Prostate gland (tissue), 2 donors: Measurements from ENCODE around the gene CRBN. TPM values are rescaled to one million over a fixed set of nuclear protein-coding genes. Genes with fewer than 3 reads are reported as not detected.

Experiments used
- DNase-seq: peaks from one replicate; pipeline ENCODE4 v3.0.0-alpha.2; 2019; ENCODE audit warnings: low spot score
- H3K27ac ChIP-seq, 2 donors: fragments of 200-600 bp; sonication (generic); 2 replicates each; pipeline ENCODE4 v1.5.1; 2017 to 2019
- H3K27me3 ChIP-seq: fragments of 200-600 bp; sonication (generic); replicated peaks from 2 replicates; pipeline ENCODE4 v1.5.1; 2019; ENCODE audit not compliant: insufficient read depth
- H3K36me3 ChIP-seq, 2 donors: fragments of 200-600 bp; sonication (generic); 1 replicate in 1 of 2; 2 replicates in 1 of 2; pipeline versions ENCODE4 v1.5.1 to v1.8.1; 2017 to 2019
- H3K4me1 ChIP-seq: fragments of 200-600 bp; sonication (generic); replicated peaks from 2 replicates; pipeline ENCODE4 v1.5.1; 2019
- H3K4me3 ChIP-seq, 2 donors: fragments of 200-600 bp; sonication (generic); 2 replicates each; pipeline ENCODE4 v1.5.1; 2017 to 2019
- H3K9me3 ChIP-seq: fragments of 200-600 bp; sonication (generic); 2 replicates; pipeline ENCODE4 v1.5.1; 2017
- POLR2A ChIP-seq: fragments of 450-650 bp; IDR thresholded peaks from one replicate; pipeline ENCODE4 v1.6.1; 2016; ENCODE audit warnings: antibody characterized with exemption, mild to moderate bottlenecking
- POLR2AphosphoS5 ChIP-seq: sonication (generic); formaldehyde crosslinking; IDR thresholded peaks from one replicate; pipeline ENCODE4 v1.6.1; 2017; ENCODE audit warnings: antibody characterized with exemption
- WGBS: methylation state at CpG from one replicate; pipeline ENCODE4 v1.1.5; 2018; 5-methylcytosine and 5-hydroxymethylcytosine counted together
- intact Hi-C: fragments of 100-400 bp; cut with DNase I; formaldehyde crosslinking; loops from one replicate; pipeline ENCODE4 v1.14.2; 2022
- total RNA-seq, 2 donors: library from RNA; depleted of rRNA; stranded (reverse); fragments of >200 nt; gene quantifications; one replicate each; pipeline ENCODE4 v1.1.0, GENCODE V29; 2016
- TF ChIP-seq, protein P1 (sequence below), 4 experiments: fragments of 200-600 bp in 2 of 4; fragments of 450-650 bp in 2 of 4; sonication (generic) in 2 of 4; IDR thresholded peaks; 1 replicate in 3 of 4; 2 replicates in 1 of 4; pipeline ENCODE4 v1.5.1; 2016 to 2019; ENCODE audit warnings: antibody characterized with exemption in 4 of 4, mild to moderate bottlenecking in 2 of 4, moderate library complexity in 2 of 4

CRBN gene
- total RNA-seq, 2 donors from 2014 or later: 69.4 to 83.4 TPM

DNA sequence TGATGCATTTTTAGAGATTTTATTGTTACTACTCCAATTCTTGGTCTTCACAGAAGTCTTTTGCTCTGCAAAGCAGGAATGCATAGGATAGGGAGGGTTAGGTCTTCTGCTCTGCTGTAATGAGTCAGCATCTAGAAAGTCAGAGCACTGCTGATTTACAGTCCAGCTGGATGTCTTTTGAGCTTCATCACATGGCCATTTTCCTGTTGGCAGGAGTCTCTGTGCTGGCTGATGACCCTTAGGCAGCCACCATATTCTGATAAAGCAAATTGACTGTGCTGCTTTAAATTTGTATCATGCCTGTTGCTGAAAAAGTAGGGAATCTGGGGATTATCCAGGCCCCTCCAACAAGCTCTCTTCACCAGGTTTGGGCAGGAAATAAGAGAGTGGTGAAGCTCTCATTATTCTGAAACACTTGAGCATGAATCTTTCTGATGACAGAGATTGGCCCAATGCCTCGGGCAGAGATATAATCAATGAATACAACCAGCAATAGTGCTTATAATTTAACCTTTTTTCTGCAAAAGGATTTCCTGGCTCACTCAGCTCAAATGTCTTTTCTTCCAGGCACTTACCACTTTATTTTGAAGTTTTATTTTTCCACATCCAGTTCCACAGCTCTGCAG is 9.7 kb upstream of the CRBN start:
- 26% methylated on average over 1 of the region's 1 CpG for WGBS
- H3K4me1 ChIP-seq: no peaks in the 10 kb centered on the region
- DNase-seq: no peak
- no peak for TF ChIP-seq POLR2AphosphoS5
- TF ChIP-seq POLR2A: no peak
- TF ChIP-seq, protein P1, sequence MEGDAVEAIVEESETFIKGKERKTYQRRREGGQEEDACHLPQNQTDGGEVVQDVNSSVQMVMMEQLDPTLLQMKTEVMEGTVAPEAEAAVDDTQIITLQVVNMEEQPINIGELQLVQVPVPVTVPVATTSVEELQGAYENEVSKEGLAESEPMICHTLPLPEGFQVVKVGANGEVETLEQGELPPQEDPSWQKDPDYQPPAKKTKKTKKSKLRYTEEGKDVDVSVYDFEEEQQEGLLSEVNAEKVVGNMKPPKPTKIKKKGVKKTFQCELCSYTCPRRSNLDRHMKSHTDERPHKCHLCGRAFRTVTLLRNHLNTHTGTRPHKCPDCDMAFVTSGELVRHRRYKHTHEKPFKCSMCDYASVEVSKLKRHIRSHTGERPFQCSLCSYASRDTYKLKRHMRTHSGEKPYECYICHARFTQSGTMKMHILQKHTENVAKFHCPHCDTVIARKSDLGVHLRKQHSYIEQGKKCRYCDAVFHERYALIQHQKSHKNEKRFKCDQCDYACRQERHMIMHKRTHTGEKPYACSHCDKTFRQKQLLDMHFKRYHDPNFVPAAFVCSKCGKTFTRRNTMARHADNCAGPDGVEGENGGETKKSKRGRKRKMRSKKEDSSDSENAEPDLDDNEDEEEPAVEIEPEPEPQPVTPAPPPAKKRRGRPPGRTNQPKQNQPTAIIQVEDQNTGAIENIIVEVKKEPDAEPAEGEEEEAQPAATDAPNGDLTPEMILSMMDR (IDR thresholded peaks at IDR 0.05): no peak
- no peak overlapping the region for H3K27ac ChIP-seq
- H3K27me3 ChIP-seq: no peaks in the 10 kb centered on the region
- no peaks in the 10 kb centered on the region for H3K9me3 ChIP-seq
- intact Hi-C loops: no loop called here
- H3K4me3 ChIP-seq: no peak overlapping the region
- H3K36me3 ChIP-seq: no peaks in the 10 kb centered on the region

DNA sequence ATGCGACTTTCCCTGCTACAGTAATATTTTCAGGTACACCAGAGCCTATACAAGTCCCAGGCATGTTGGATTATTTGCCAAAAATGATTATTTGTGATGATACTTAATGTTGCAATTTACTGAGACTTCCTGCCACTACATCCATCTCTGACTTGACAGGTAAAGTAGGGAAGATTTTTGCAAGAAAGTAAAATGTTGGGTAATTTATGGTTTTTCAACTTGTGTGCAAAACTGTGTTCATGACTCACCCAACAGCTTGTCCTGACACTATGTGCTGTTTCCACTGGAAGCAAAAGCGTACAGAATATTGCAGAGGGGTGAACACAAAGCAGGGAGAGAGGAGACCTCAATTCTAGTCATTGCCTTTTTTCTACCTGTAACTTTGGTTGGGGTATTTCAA is 5.4 kb upstream of the CRBN start:
- intact Hi-C loops: no loop called here
- DNase-seq: no peak
- 54% methylated on average over 2 of the region's 2 CpGs for WGBS
- H3K9me3 ChIP-seq: no peaks in the 10 kb centered on the region
- no peaks in the 10 kb centered on the region for H3K36me3 ChIP-seq
- H3K4me3 ChIP-seq: no peak overlapping the region
- no peaks in the 10 kb centered on the region for H3K27me3 ChIP-seq
- H3K27ac ChIP-seq: no peak overlapping the region
- H3K4me1 ChIP-seq: no peaks in the 10 kb centered on the region
- TF ChIP-seq, protein P1 (IDR thresholded peaks at IDR 0.05): no peak
- no peak for TF ChIP-seq POLR2A
- no peak for TF ChIP-seq POLR2AphosphoS5

DNA sequence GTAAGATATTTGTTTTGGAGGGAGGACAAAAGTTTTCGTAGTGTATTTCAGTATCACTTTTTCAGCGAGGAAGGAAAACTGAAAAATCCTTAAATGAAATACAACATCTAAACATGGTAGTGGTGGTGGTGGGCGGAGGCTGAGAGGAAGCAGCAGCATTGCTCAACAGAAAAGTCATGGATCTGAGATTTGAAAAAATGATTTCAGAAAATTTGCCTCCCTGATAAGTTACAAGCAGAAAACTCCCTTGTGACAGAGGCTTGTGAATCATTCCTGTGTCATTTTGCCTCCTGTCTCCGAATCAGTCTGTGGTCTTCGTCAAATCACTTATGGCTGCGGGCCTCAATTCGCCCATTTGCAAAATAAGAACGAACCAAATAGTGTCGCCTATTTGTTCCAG is 965 bp upstream of the CRBN start:
- WGBS: 79% methylated on average over 9 of the region's 9 CpGs
- no peak for TF ChIP-seq POLR2A
- TF ChIP-seq, protein P1 (IDR thresholded peaks at IDR 0.05): no peak
- no peak for TF ChIP-seq POLR2AphosphoS5
- Histone ChIP-seq H3K4me1 (no peaks in the 10 kb centered on the region), H3K9me3 (no peaks in the 10 kb centered on the region), H3K36me3 (no peaks in the 10 kb centered on the region), H3K27me3 (no peaks in the 10 kb centered on the region), H3K27ac (no peak overlapping the region), H3K4me3 (no peak overlapping the region)
- intact Hi-C loops: no loop called here
- DNase-seq: no peak

DNA sequence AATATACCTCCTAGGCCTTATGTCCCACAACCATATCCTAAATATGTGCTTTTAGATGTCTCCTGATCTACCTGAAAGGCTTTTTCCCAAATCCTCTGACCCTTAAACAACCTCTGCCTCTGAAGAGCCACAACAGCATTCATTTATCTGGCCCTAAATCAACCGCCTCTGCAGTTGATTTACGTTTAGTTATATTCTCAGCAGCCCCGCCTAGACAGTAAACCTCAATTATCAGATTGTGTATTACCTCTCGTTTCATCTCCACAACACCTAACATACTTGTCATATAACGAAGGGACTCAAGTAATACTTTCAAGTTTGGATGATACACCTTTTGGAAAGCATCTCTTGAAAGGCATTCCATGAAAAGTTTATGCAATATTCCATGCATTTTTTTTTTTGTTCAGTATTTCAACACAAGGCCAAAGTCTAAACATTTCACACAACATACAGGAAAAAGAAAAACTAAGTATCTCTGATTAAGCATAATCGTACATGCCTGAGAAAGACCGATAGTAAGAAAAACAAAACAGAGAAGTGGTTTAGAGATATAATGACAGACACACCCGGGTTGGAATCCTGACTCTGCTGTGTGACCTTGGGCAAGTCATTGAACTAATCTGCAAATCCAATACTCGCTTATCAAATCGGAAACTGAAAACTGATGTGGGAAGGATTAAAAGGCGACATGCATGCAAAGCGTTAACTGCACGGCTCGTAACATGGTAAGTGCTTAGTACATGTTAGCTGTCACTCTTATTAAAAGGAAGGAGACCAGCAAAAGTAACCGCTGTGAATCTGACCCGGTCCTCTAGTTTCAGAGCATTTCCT is 778 bp downstream of the CRBN start:
- no peak for DNase-seq
- no peaks in the 10 kb centered on the region for H3K4me1 ChIP-seq
- TF ChIP-seq, protein P1 (IDR thresholded peaks at IDR 0.05): no peak
- TF ChIP-seq POLR2AphosphoS5: no peak
- TF ChIP-seq POLR2A: no peak
- H3K27me3 ChIP-seq: no peaks in the 10 kb centered on the region
- 15% methylated on average over 16 of the region's 16 CpGs for WGBS
- no peaks in the 10 kb centered on the region for H3K36me3 ChIP-seq
- no peaks in the 10 kb centered on the region for H3K9me3 ChIP-seq
- H3K27ac ChIP-seq: peak overlapping the region; percentile 77 to 78
- intact Hi-C loops: no loop called here
- H3K4me3 ChIP-seq: peak overlapping the region; percentile 80 to 97
